Ascending aorta (tissue), 2 donors: ENCODE data around the gene TMEM190. TPM values are rescaled to one million over a fixed set of nuclear protein-coding genes. Genes with fewer than 3 reads are reported as not detected.
A peak's percentile ranks its signal among the peaks of the same experiment; 100 is the strongest.

ENCODE experiments used
- DNase-seq, 2 donors: peaks; one replicate each; pipeline ENCODE4 v3.0.0-alpha.2; 2019; ENCODE audit warnings: low spot score in 2 of 2
- H3K27ac ChIP-seq, 2 donors: fragments of 200-600 bp; sonication (generic); one replicate each; pipeline ENCODE4 v1.5.1; 2016 to 2017; ENCODE audit warnings: mild to moderate bottlenecking in 1 of 2
- H3K27me3 ChIP-seq: fragments of 200-600 bp; sonication (generic); one replicate; pipeline ENCODE4 v1.5.1; 2017
- H3K36me3 ChIP-seq, 2 donors: fragments of 200-600 bp; sonication (generic); one replicate each; pipeline ENCODE4 v1.5.1; 2016
- H3K4me1 ChIP-seq, 2 donors: fragments of 200-600 bp; sonication (generic); one replicate each; pipeline ENCODE4 v1.5.1; 2016 to 2017; ENCODE audit warnings: mild to moderate bottlenecking in 1 of 2
- H3K4me3 ChIP-seq, 2 donors: fragments of 200-600 bp; sonication (generic); one replicate each; pipeline ENCODE4 v1.5.1; 2016 to 2017; ENCODE audit warnings: mild to moderate bottlenecking in 1 of 2
- H3K9me3 ChIP-seq, 2 donors: fragments of 200-600 bp; sonication (generic); one replicate each; pipeline ENCODE4 v1.5.1; 2016
- intact Hi-C: fragments of 100-400 bp; cut with DNase I; formaldehyde crosslinking; loops from one replicate; pipeline ENCODE4 v1.15.1; 2023
- total RNA-seq: library from RNA; depleted of rRNA; stranded (reverse); fragments of >200 nt; gene quantifications from one replicate; pipeline ENCODE4 v1.1.0, GENCODE V29; 2016
- TF ChIP-seq, protein P1 (sequence below), 3 experiments: fragments of 200-600 bp in 2 of 3; fragments of 450-650 bp in 1 of 3; sonication (generic) in 2 of 3; IDR thresholded peaks; one replicate each; pipeline ENCODE4 v1.5.1; 2016 to 2019; ENCODE audit warnings: antibody characterized with exemption in 3 of 3, mild to moderate bottlenecking in 1 of 3, moderate library complexity in 1 of 3

The TMEM190 gene
- total RNA-seq, 1 donor from 2014 or later = not detected

DNA sequence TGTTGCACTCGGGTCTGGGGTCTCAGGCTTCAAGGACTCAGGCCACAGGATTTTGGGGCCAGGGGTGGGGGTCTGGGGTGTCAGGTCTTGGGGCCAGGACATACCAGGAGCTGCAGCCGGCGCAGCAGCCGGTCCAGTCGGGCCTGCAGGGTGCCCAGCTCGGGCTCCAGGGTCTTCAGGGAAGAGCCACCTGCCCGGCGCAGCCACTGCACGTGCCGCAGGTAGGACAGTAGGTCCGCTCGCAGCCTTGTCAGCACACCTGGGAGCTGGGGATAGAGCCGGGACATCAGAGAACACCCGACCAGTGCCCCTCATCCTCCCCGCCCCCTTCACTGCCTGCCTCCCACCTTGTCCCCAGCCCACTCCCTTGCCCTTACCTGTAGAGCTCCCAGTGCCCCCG, 8.5 kb upstream of the TMEM190 start:
- intact Hi-C loops = no loop called here
- Histone ChIP-seq H3K4me1 (peaks cover 0 to 5% of the 10 kb centered on the region in 2 donors), H3K9me3 (no peaks in the 10 kb centered on the region), H3K4me3 (no peak overlapping the region), H3K36me3 (no peaks in the 10 kb centered on the region), H3K27me3 (peaks cover 8% of the 10 kb centered on the region), H3K27ac (no peak overlapping the region)
- no peak for DNase-seq
- TF ChIP-seq, protein P1, sequence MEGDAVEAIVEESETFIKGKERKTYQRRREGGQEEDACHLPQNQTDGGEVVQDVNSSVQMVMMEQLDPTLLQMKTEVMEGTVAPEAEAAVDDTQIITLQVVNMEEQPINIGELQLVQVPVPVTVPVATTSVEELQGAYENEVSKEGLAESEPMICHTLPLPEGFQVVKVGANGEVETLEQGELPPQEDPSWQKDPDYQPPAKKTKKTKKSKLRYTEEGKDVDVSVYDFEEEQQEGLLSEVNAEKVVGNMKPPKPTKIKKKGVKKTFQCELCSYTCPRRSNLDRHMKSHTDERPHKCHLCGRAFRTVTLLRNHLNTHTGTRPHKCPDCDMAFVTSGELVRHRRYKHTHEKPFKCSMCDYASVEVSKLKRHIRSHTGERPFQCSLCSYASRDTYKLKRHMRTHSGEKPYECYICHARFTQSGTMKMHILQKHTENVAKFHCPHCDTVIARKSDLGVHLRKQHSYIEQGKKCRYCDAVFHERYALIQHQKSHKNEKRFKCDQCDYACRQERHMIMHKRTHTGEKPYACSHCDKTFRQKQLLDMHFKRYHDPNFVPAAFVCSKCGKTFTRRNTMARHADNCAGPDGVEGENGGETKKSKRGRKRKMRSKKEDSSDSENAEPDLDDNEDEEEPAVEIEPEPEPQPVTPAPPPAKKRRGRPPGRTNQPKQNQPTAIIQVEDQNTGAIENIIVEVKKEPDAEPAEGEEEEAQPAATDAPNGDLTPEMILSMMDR (IDR thresholded peaks at IDR 0.05) = no peak

DNA sequence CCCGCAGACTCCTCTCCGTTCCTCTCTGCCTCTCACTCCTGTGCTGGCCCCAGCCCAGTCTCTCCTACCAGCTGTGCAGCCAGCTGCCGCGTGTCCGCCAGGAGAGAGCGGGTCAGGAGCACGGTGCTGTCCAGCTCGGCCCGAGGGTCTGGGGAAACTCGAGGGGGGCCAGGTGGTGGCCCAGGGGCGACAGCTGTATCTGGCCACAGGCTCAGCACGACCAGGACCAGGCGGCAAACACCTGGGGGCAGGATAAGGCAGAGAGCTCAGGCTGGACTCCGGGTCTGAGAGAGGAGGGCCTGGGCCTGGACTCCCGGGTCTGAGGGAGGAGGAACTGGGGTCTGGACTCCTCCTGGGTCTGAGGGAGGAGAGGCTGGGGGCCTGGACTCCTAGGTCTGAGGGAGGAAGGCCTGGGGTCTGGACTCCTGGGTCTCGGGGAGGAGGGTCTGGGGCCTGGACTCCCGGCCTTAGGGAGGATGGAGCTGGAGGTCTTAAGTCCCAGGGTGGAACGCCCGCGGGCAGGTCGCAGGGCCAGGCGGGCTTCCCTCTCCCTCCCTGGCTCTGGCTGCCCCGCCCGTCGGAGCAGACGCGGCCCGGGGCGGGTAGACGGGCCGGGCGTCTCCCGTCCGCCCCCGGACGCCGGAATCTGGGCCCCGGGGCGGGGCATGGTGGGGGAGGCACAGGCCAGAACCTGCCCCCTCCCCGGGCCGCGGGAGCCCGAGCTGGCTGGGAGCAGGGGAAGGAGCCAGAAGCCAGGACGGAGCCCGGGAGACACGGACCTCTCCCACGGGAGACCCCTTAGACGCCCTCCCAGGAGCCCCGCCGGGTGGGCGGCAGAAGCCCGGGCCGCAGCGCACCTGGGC, 7.7 kb upstream of the TMEM190 start:
- no peak for DNase-seq
- Histone ChIP-seq H3K9me3 (no peaks in the 10 kb centered on the region), H3K4me1 (peaks cover 0 to 5% of the 10 kb centered on the region in 2 donors), H3K27me3 (peaks cover 11% of the 10 kb centered on the region), H3K4me3 (peak overlapping the region; percentile 43 to 50), H3K27ac (no peak overlapping the region), H3K36me3 (no peaks in the 10 kb centered on the region)
- intact Hi-C loops = no loop called here
- TF ChIP-seq, protein P1 (IDR thresholded peaks at IDR 0.05) = no peak

DNA sequence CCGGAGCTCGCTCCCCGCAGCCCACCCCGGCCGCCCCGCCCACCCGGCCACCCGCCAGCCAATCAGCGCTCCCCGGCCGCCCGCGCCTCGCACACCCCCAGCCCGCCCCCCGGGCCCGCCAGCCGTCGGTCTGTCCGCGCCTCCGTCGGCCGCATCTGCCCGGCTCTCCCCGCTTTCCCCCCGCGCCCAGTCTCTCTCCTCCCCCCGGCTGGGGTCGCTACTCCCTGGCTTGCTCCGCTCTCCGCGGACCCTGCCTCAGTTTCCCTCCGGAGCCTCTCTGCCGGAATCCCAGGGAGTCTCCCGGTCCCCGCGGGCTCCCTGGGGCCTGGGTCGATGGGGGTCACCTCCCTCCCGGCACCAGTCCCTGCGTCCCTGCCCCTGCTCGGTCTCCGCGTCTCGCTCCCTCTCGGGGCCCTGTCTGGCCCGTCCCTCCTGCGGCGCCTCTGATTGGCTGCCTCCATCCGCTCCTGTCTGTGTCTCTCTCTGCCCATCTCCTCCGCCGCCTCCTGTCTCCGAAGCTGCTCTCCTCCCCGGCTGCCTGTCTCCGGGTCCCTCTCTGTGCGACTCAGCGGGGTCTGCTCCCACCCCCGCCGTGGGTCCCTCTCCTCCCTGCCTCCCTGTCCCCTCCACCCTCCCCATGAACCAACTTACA, 6.8 kb upstream of the TMEM190 start:
- TF ChIP-seq, protein P1 (IDR thresholded peaks at IDR 0.05) = no peak
- Histone ChIP-seq H3K27me3 (peaks cover 14% of the 10 kb centered on the region), H3K27ac (no peak overlapping the region), H3K4me3 (peak overlapping the region in 1 of 2 donors; percentile 32), H3K36me3 (no peaks in the 10 kb centered on the region), H3K4me1 (peaks cover 0 to 5% of the 10 kb centered on the region in 2 donors), H3K9me3 (no peaks in the 10 kb centered on the region)
- intact Hi-C loops = no loop called here
- DNase-seq = no peak

DNA sequence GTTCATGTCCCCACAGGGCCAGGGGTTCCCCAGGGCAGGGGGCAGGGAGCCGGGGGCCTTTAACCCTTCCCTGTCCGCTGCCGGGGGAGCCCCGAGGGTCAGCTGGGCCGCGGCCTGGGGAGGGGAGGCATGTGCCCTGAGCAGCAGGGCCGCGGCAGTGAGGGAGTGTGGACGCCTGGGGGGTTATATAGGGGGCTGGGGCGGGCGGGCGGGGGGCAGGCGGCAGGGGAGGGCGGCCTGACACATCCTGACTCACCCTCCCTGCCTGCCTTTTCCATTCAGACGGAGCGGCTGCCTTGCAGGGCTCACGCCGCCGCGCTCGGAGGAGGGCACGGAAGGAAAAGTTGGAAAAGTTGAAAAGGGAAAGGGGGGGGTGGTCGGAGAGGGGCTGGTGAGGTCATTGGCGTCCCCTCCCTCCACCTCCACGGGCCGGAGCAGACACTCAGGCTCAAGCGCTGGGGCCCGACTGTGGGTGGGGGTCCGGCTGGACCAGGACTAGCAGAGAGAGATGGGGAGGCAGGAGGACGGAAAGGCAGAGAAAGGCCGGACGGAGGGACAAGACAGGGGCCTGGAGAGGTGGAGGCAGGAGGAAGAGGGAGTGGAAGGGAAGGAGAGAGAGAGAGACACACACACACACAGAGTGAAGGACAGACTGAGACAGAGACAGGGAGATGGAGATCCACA, 6.2 kb upstream of the TMEM190 start, which contains the start of gene IL11:
IL11 (minus strand) TSS at position 159 of the 684 bp plus-strand sequence; CDS start at position 6, 153 bp downstream.
- intact Hi-C loops = no loop called here
- no peak for DNase-seq
- peaks cover 14% of the 10 kb centered on the region for H3K27me3 ChIP-seq
- TF ChIP-seq, protein P1 (IDR thresholded peaks at IDR 0.05) = no peak
- peak within 1 kb of the TSS; percentile 43 to 50 for H3K4me3 ChIP-seq
- no peaks in the 10 kb centered on the region for H3K36me3 ChIP-seq
- no peak within 1 kb of the TSS for H3K27ac ChIP-seq
- peaks cover 0 to 5% of the 10 kb centered on the region in 2 donors for H3K4me1 ChIP-seq
- H3K9me3 ChIP-seq = no peaks in the 10 kb centered on the region

DNA sequence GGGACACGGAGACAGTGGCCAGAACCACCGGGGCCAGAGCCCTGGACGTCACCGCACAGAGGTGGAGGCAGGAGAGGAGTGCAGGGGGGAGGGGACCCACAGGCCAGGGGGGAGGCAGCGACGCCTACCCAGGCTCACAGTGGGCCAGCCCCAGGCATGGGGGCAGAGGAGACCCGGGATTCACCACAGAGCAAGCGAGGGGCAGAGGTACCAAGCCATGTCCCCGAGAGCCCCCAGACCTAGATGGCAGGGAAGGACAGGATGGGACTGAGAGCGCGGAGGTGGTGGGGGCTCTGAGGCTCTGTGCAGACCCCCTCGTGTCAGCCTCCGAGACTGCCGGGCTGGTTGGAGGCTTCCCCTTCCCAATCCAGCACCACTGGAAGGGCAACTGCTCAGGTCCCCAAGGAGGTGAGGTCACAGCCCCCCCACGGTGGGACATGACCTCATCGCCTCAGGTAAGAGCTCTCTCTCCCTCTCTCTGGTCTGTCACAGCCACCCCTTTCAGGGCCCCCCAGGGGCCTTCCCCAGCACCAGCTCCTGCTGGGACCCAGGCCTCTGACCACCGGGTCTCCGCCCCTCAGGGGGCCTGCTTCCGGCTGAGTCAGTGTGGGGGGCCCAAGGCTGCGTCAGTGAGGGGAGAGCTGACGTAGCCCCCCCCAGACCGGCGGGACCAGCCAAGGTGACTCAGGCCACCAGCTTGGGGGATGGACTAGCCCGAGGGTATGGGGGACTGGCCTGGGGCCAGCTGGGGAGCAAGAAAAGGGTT, 4.1 kb upstream of the TMEM190 start:
- intact Hi-C loops = no loop called here
- peaks cover 0 to 5% of the 10 kb centered on the region in 2 donors for H3K4me1 ChIP-seq
- no peak overlapping the region for H3K27ac ChIP-seq
- H3K4me3 ChIP-seq = no peak overlapping the region
- H3K9me3 ChIP-seq = no peaks in the 10 kb centered on the region
- TF ChIP-seq, protein P1 (IDR thresholded peaks at IDR 0.05) = no peak
- H3K36me3 ChIP-seq = no peaks in the 10 kb centered on the region
- DNase-seq = no peak
- peaks cover 18% of the 10 kb centered on the region for H3K27me3 ChIP-seq
